Testis (tissue), 2 donors: Measurements from ENCODE around the gene GPR158.

Experiments used
- CTCF ChIP-seq, 3 experiments: fragments of 450-650 bp in 2 of 3; fragments of 200-600 bp in 1 of 3; sonication (generic) in 1 of 3; IDR thresholded peaks; one replicate each; pipeline ENCODE4 v1.5.1; 2016 to 2019; ENCODE audit warnings: antibody characterized with exemption in 3 of 3, mild to moderate bottlenecking in 2 of 3, moderate library complexity in 1 of 3
- POLR2A ChIP-seq: fragments of 450-650 bp; IDR thresholded peaks from one replicate; pipeline ENCODE4 v1.6.1; 2017; ENCODE audit warnings: antibody characterized with exemption, mild to moderate bottlenecking, moderate library complexity

GRCh38 chr10:25182636-25183035 is 7.8 kb downstream of the GPR158 start:
- TF ChIP-seq CTCF (IDR thresholded peaks at IDR 0.05) (no peak), POLR2A (no peak)
